HG03521 (cell line): ENCODE data around the gene IL19.

Experiments used
- ATAC-seq: cut with Tn5 transposase; IDR thresholded peaks from one replicate; pipeline ENCODE4 v1.9.1; 2021; ENCODE audit warnings: mild to moderate bottlenecking, moderate library complexity; ENCODE audit not compliant: unreplicated experiment

The IL19 gene

GRCh38 chr1:206828765-206829164 is 58.2 kb downstream of the IL19 start:
- ATAC-seq: no peak

GRCh38 chr1:206829282-206829681 is 58.7 kb downstream of the IL19 start:
- ATAC-seq: no peak

GRCh38 chr1:206829875-206830274 is 59.3 kb downstream of the IL19 start:
- ATAC-seq: no peak

GRCh38 chr1:206831650-206832049 is 61.1 kb downstream of the IL19 start:
- no peak for ATAC-seq

GRCh38 chr1:206832352-206832880 is 61.8 kb downstream of the IL19 start:
- no peak for ATAC-seq

- ATAC-seq: no peak
Observed at GRCh38 chr1:206833106-206833680, 62.6 kb downstream of the IL19 start.

- ATAC-seq: no peak
Observed at GRCh38 chr1:206833801-206834200, 63.2 kb downstream of the IL19 start.

GRCh38 chr1:206834217-206834616 is 63.6 kb downstream of the IL19 start:
- ATAC-seq: no peak

- no peak for ATAC-seq
Observed at GRCh38 chr1:206834711-206835110, 64.1 kb downstream of the IL19 start.

- no peak for ATAC-seq
Observed at GRCh38 chr1:206835186-206835585, 64.6 kb downstream of the IL19 start.

- no peak for ATAC-seq
Observed at GRCh38 chr1:206836111-206836510, 65.5 kb downstream of the IL19 start.

GRCh38 chr1:206839006-206839560 is 68.5 kb downstream of the IL19 start:
- ATAC-seq: no peak

- no peak for ATAC-seq
Observed at GRCh38 chr1:206839857-206840256, 69.3 kb downstream of the IL19 start.

- ATAC-seq: no peak
Observed at GRCh38 chr1:206841609-206842323, 71.2 kb downstream of the IL19 start.

GRCh38 chr1:206842854-206843253 is 72.3 kb downstream of the IL19 start:
- no peak for ATAC-seq

- no peak for ATAC-seq
Observed at GRCh38 chr1:206843626-206844025, 73.1 kb downstream of the IL19 start.

- ATAC-seq: no peak
Observed at GRCh38 chr1:206846487-206846886, 75.9 kb downstream of the IL19 start.

- no peak for ATAC-seq
Observed at GRCh38 chr1:206847337-206847834, 76.8 kb downstream of the IL19 start.

GRCh38 chr1:206847946-206848345 is 77.4 kb downstream of the IL19 start:
- ATAC-seq: no peak

- no peak for ATAC-seq
Observed at GRCh38 chr1:206850401-206850800, 79.8 kb downstream of the IL19 start.

- no peak for ATAC-seq
Observed at GRCh38 chr1:206851341-206852010, 80.9 kb downstream of the IL19 start.
